Fibroblast of mammary gland (primary cell): ENCODE measurements around the gene IL20.

Experiments used
- DNase-seq: peaks from one replicate; pipeline ENCODE4 v3.0.0-alpha.2; 2010; ENCODE audit warnings: low read depth
- H3K4me3 ChIP-seq: 2 replicates; pipeline ENCODE4 v1.5.1; 2011; ENCODE audit warnings: low read depth, mild to moderate bottlenecking, low read length, moderate library complexity; ENCODE audit not compliant: control insufficient read depth
- TF ChIP-seq, protein P1 (sequence below): conservative IDR thresholded peaks from 2 replicates; pipeline ENCODE4 v1.5.1; 2011; ENCODE audit warnings: low read depth, low read length, inconsistent platforms; ENCODE audit not compliant: control insufficient read depth, insufficient read depth

Gene IL20

DNA sequence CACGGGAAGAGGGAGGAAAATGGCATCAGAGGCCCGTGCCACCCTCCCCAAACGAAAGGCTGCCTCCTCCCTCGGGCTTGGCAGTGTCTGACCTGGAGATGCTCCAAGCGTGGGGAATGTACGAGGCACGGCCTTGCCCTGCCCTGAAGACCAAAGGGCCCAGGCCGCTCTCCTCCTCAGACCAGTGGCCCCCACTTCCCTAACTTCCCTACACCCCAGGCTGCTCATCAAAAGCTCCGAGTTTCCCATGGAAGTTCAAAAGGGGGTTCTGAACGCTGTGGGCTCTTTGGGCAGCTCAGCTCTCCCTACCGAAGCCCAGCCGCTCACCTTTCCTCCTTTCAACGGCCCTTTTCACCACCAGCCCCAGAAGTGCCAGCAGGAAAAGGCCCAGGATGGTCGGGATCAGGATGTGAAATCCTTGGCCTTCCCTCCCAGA is 44.5 kb downstream of the IL20 start:
- H3K4me3 ChIP-seq = peak overlapping the region; percentile 36

DNA sequence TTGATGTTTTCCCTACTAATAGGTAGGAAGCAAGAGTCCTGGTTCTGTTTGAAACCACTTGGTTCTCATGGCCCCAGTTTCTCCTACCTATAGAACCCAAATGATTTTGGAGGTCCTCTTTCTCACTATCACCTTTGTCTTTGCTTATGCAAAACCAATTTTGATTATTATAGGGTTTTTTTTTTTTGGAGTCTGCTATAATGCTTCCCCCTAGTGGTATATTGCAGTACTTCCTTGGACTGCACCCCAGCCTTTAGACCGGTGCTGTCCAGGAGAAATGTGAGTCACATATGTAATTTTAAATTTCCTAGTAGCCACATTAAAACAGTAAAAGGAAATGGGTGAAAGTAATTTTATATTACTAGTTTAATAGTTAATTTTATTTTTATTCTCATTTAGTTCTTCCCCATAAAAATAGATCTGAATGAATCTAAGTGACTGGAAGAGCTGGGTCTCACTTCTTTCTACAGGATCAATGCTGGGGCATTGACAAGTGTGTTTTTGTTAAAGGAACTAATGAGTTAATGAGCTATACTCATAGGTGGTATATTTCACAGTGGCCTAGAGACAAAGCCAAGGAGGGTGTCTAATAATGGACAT is 45.7 kb downstream of the IL20 start:
- no peak overlapping the region for H3K4me3 ChIP-seq
- DNase-seq = peak; percentile 81
- TF ChIP-seq, protein P1, sequence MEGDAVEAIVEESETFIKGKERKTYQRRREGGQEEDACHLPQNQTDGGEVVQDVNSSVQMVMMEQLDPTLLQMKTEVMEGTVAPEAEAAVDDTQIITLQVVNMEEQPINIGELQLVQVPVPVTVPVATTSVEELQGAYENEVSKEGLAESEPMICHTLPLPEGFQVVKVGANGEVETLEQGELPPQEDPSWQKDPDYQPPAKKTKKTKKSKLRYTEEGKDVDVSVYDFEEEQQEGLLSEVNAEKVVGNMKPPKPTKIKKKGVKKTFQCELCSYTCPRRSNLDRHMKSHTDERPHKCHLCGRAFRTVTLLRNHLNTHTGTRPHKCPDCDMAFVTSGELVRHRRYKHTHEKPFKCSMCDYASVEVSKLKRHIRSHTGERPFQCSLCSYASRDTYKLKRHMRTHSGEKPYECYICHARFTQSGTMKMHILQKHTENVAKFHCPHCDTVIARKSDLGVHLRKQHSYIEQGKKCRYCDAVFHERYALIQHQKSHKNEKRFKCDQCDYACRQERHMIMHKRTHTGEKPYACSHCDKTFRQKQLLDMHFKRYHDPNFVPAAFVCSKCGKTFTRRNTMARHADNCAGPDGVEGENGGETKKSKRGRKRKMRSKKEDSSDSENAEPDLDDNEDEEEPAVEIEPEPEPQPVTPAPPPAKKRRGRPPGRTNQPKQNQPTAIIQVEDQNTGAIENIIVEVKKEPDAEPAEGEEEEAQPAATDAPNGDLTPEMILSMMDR = peak; percentile 72

More for the DNA sequence above, 44.5 kb downstream of the IL20 start:
- TF ChIP-seq, protein P1 = no peak
- DNase-seq = no peak

DNA sequence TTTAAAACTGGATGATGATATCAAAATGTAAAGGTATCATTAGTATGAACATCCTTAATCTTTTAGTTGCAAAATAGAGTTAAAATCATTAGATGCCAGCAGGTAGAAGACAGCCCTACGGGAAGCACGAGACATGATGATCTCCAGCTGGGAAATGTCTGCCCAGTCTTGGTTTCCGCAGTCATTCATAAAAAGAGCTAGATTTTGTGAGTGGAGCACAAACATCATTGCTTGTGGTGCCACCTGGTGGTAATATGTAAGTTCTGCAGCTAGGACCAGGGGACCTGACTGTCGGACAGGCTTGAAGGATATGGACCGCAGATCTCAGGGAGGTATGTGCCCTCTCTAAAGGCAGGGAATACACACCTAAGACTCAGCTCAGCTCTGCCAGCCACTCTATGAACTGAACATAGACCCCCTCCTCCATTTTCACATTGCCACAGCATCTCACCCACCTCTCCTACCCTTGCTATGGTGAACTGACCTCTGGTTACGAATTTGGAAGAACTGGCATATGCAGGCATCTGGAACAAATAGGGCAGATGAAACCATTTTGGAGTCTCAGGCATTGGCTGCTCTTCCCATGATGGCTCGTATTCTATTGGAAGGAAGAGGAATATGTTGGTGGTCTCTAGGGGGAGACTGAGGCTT is 47.1 kb downstream of the IL20 start:
- TF ChIP-seq, protein P1 = peak; percentile 80
- peak; percentile 79 for DNase-seq
- H3K4me3 ChIP-seq = no peak overlapping the region

DNA sequence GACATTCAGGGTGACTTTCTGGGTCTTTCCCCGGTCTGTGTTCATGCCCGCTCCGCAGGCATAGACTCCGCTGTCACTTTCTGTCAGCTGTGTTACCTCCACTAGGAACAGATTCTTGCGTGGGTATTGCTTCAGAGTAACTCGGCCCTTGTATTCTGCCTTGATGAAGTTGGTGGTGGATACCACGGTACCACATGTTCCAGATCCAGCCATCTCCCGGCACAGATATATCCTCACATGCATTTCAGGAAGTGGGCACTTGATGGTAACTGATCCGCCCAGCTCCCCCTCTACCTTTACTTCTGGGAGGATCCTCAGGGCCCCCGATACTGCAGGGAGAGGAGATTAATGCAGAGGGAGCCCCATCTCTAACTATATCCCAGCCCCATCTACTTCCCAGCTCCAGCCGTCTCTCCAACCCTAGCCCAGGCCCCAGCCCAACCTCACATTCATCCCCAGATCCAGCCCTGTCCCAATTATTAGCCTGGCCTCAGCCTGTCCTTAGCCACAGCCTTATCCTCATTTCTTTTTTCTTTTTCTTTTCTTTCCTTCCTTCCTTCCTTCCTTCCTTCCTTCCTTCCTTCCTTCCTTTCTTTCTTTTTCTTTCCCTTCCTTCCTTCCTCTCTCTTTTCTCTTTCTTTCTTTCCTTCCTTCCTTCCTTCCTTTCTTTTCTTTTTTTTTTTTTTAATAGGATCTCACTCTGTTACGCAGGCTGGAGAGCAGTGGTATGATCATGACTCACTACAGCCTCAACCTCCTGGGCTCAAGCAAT is 48.5 kb downstream of the IL20 start:
- no peak for DNase-seq
- H3K4me3 ChIP-seq = no peak overlapping the region
- TF ChIP-seq, protein P1 = no peak

DNA sequence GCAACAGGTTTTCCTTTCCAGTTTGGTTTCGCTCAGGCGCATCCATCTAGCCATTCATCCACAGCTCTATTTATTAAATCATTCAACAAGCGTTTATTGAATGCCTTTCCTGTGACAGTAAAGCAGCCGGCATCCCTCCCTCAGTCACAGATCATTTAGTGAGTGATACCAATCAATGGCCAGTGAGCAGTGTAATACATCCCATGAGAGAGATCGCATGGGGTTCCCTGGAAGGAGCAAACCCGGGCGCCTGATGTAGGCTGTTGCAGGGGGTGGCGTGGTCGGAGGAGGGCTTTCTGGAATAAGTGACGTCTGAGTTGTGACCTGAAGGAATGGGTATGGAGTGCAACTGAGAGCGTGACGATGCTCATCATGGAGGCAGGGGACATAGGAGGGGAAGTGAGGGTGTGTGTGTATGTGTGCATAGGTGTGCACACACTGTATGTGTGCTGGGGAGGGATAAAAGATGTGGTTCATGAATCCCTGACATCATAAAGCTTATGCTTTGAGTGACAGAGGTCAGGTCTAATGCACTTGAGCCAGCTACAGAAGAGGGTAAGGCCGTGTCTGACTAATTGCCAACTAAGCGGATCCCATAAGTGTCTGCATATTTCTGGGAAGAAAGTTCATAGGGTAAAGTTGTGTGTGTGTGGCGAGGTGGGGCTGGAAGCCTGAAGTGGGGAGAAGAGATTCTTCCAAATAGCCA is 49.8 kb downstream of the IL20 start:
- DNase-seq = no peak
- TF ChIP-seq, protein P1 = no peak
- H3K4me3 ChIP-seq = no peak overlapping the region

DNA sequence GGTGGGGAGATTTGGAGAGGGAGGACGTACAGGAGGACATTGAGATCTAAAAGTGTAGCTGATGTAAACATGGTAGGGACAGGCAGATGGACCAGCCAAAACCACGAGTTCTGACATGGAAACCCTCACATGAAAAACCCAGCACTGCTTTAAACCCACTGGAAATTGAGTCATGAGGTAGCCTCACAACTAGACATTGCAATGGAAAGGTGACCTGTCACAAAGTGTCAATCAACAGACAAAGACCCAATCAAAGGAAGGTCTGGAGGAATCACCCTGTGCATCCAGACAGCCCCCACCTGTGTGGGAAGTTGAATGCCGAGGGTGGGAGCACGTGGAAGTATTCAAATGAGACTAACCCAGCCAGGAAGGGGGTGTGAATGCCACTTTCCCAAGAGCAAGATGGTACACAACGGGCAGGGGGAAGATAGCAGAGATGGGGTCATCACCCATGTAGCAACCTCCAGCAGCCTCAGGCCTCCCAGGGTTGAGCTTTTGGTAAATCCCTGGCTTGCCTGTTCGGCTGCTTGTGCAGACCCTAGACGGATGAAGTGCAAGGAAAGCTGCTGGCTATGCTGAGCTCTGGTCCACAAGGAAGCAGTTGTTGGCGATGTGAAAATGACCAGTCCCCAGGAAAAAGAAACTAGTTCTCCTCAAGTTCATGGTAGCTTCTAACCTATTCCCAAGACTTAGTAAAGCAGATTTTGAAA is 50.7 kb downstream of the IL20 start:
- TF ChIP-seq, protein P1 = no peak
- H3K4me3 ChIP-seq = no peak overlapping the region
- DNase-seq = no peak
